ELR (cell line): Measurements from ENCODE around the gene ASGR1.
"Not testable (repeated sequence)": the region's sequence is repeated elsewhere in the genome, so short reads cannot be mapped to it uniquely, and the experiment has no call there.

Experiments used
- DNase-seq: peaks from one replicate; pipeline ENCODE4 v3.0.0-alpha.2; 2015; ENCODE audit warnings: low read depth

Gene ASGR1

DNA sequence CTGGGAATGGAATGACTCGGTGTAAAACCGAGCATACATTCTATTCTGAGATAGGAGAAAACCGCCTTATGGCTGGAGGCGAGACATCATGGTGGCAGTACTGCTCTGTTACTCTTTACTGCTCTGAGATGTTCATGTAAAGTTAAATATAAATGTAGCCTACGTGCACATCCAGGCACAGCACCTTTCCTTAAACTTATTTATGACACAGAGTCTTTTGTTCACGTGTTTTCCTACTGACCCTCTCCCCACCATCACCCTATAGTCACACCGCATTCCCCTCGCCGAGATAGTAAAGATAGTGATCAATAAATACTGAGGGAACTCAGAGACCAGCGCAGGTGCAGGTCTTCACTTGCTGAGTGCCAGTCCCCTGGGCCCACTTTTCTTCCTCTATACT, 19.6 kb downstream of the ASGR1 start:
- DNase-seq: not testable (repeated sequence)

GRCh38 chr17:7158424-7158823, 20.7 kb downstream of the ASGR1 start:
- not testable (repeated sequence) for DNase-seq

DNA sequence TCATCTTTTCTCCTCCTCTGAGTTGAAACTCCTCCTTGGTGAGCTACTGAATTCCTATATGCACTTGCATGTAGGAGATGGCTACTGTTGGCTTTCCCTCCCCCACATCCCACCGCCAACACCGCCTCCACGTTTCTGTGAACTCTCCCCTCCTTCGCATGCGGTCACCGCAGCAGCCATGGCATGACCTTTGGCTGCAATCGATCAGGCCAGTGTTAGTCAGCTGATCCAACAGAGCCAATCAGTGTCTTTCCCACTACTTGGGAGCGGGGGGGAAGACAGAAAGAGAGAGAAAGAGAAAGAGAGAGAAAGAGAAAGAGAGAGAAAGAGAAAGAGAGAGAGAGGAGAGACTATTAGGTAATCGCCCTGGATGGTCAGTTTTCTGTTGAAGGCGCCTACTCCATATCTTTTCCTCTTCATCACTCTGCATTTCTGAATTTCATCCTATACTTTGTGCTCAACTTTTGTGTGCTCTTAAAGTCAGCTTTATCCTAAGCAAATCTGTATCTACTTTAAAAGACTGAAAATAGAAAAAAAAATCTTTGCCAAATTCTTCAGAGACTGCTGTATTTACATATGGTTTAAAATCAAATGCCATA, 22.7 kb downstream of the ASGR1 start:
- DNase-seq: no peak

GRCh38 chr17:7147772-7148171, 31.4 kb downstream of the ASGR1 start:
- peak; percentile 20 for DNase-seq

DNA sequence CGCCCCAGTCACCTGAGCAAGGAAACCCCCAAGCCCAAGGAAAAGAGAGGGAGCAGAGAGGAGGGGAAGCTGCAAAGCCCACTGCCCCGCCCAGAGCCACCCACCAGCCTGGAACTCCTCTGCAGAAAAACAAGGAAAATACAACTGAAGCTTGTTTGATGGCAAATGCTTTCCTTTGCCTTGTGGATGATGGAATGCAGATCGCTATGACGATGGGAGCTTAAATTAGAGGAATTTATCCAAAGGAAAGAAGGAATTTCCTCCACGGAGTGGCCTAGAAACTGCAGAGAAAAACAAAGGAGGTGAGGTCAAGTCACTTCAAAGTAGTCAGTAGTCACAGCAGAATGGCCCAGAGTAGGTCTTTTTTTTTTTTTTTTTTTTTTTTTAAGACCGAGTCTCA, 33.1 kb downstream of the ASGR1 start:
- no peak for DNase-seq

DNA sequence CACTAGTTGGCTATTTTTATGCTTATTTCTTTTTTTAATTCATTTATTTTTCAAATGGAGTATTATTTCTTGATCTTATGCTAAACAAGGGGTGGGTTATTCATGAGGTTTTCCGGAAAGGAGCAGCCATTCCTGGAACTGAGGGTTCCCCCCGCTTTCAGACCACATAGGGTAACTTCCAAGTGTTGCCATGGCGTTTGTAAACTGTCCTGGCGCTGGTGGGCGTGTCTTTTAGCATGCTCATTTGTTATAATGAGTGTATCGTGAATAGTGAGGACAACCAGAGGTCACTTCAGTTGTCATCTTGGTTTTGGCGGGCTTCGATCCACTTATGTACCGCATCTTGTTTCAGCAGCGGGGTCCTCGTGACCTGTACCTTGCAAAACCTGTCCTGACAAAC, 35.0 kb downstream of the ASGR1 start:
- no peak for DNase-seq

- no peak for DNase-seq
Observed at GRCh38 chr17:7141824-7142223, 37.3 kb downstream of the ASGR1 start.

DNA sequence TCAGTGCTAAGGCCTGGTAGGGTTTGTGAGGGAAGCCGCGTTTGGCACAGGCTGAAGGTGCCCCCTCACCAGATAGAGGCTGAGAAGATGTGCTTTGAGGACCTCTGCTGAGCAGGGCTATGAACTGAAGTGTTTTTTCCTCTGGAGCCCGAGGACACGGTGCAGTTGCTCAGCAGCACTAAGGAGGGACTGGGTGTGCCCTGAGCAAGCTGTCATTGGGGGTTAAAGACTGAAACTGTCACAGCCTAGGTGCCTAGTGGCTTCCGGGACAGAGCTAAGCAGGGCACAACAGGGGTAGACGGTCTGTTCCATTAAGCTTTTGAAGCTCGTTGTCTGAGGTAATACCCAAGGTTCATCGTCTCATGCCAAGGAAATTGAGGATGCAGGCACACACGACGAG, 39.8 kb downstream of the ASGR1 start:
- DNase-seq: no peak

GRCh38 chr17:7138800-7139381, 40.3 kb downstream of the ASGR1 start:
- peak; percentile 28 for DNase-seq

- DNase-seq: no peak
Observed at GRCh38 chr17:7137171-7137943, 41.8 kb downstream of the ASGR1 start.

- DNase-seq: peak; percentile 84
Observed at GRCh38 chr17:7136266-7136877, 42.8 kb downstream of the ASGR1 start.

DNA sequence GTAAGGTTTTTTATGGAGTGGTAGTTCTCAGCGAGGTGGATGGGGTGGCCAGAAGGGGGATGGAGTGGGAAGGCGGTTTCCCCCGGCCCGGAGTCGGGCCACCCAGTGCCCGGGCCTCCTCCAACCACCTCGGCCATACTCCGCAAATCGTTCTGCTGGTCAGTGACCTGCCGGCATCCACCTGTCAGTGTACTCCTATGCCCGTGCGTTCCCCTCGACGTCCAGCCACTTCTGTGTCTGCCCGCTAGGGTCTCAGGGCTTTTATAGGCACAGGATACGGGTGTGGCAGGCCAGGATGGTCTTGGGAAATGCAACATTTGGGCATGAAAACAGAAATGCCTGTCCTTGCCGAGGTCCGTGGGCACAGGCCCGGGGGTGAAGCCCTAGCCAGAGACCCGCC, 45.3 kb downstream of the ASGR1 start:
- DNase-seq: no peak

GRCh38 chr17:7133424-7133823, 45.7 kb downstream of the ASGR1 start:
- DNase-seq: peak; percentile 32

DNA sequence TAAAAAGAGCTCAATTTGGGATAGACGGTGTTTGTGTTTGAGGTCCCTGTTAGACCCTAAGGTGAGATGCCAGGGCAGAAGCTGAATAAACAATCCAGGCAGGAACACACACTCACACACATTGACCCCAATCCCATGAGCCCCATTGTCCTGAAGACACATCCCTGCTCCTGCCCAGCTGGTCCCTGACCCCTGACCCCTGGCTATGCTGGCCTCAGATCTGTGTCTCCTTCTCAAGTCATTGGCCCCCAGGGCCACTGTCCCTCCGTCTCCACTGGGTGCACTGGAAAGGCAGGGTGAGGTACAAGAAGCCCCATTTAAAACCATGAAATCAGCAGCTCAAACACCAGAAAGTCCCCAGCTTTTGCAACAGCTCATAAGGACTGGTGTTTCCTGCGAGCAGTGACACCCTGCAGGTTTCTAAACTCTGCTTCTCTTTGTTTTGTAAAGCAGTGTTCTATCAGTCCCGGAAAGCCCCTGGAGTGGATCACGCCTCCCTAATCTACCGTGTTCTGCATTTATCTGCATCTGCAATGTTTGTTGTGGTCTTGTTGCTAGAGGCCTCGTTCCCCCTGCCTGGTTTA, 46.6 kb downstream of the ASGR1 start:
- no peak for DNase-seq

DNA sequence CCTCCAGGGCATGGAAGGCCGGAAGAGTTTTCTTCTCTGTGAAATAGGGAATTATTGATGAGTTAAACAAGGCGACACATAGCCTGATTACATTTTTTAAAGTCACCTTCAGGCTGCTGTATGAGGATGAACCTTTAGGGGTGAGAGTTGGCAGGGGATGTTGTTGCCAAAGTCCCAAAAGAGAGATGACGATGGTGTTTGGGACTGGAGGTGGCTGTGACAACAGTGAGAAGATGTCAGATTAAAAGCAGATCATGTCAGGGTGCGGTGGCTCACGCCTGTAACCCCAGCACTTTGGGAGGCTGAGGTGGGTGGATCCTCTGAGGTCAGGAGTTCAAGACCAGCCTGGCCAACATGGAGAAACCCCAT, 47.8 kb downstream of the ASGR1 start:
- DNase-seq: no peak

DNA sequence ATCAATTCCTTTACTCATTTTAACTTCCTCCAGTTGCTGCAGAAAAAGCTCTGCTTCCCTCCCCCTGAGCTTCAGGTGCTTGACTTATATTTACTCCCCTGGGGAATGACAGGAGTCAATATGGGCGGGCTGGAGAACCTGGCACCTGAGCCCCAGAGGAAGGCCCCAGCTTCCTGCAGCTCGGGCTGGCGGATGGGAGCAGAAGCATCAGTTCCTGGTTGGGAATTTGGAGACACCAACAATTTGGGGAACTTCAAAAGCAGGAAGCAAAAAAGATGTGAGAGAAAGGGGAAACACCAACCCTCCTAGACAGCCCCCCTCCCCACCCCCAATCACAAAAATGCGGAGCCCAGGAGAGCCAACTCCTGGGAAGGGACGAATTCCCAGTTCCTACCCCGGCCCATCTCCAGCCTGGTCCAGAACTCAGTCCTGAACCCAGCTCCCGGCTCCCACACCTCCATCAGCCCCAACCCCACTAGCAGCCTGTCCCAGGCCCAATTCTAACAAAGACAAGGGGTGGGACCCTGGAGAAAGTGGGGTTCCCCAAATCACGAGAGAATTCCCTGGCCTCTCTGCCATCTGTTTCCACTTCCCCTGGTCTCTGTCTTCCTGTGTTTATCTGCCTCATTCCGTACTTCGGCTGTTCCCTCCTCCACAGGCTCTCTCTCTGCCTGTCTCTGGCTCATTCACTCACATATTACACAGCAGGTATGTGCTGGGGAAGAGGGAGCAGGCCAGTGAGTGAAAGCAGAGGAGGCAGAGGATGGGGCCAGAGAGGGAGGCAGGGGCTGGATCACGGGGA, 48.3 kb downstream of the ASGR1 start:
- no peak for DNase-seq

- DNase-seq: no peak
Observed at GRCh38 chr17:7129311-7129710, 49.9 kb downstream of the ASGR1 start.

DNA sequence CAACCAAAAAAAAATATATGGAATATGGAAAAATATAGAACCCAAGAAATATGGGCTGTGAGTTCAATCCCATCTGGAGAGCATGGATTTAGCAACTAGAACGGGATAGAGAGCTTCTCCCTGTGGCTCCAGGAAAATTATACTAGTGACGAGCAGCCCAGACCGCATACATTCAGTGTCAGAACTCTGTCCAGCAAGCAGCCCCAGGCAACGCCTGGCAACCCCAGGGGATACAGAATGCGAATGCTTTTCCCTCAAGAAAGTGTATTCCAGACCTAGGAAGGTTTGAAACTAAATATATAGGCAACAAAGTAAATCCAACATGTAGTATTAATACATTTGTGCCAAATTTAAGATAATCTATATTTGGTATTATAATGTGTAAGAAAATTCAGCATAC, 51.0 kb downstream of the ASGR1 start:
- no peak for DNase-seq

DNA sequence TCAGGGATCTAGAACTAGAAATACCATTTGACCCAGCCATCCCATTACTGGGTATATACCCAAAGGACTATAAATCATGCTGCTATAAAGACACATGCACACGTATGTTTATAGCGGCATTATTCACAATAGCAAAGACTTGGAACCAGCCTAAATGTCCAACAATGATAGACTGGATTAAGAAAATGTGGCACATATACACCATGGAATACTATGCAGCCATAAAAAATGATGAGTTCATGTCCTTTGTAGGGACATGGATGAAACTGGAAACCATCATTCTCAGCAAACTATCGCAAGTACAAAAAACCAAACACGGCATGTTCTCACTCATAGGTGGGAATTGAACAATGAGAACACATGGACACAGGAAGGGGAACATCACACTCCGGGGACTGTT, 51.7 kb downstream of the ASGR1 start:
- DNase-seq: not testable (repeated sequence)

DNA sequence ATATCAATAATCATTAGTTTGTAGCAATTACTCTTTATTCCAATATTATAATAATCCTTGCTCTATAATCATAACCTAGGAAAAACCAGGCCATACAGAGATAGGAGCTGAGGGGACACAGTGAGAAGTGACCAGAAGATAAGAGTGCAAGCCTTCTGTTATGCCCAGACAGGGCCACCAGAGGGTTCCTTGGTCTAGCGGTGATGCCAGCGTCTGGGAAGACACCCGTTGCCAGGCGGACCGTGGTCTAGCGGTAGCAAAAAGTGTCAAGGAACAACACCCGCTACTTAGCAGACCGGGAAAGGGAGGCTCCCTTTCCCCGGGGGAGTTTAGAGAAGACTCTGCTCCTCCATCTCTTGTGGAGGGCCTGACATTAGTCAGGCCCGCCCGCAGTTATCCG, 52.8 kb downstream of the ASGR1 start:
- not testable (repeated sequence) for DNase-seq

DNA sequence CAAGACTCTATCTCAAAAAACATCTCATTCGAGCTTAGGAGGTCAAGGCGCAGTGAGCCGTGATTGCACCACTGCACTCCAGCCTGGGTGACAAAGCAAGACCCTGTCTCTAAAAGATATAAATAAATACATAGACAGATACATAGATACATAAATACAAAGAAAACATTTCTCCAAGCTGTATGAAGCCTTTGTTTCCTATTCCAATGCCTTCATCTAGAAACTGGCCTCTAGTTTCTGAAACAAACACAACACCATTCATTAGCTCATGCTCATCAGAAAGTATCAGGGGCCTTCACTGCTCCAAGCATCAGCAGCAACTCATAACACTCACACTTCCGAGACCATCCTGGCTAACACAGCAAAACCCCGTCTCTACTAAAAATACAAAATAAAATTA, 54.2 kb downstream of the ASGR1 start:
- DNase-seq: no peak

DNA sequence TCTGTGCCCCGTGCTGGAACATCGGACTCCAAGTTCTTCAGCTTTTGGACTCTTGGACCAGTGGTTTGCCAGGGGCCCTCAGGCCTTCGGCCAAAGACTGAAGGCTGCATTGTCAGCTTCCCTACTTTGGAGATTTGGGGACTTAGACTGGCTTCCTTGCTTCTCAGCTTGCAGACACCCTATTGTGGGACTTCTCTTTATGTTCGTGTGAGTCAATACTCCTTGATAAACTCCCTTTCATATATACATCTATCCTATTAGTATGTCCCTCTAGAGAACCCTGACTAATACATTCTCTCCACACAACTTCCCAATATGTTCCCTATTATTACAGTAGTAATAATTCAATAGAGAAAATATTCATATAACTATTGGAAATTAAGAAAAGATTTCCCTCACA, 55.3 kb downstream of the ASGR1 start:
- no peak for DNase-seq
